Endodermal cell (in vitro differentiated cells): ENCODE results near the gene OPCML. TPM values are rescaled to one million over a fixed set of nuclear protein-coding genes. Genes with fewer than 3 reads are reported as not detected.

ENCODE experiments used
- DNase-seq: peaks from one replicate; pipeline ENCODE4 v3.0.0-alpha.2; 2017
- H3K27ac ChIP-seq: 2 replicates; pipeline ENCODE4 v1.5.1; 2013; ENCODE audit warnings: mild to moderate bottlenecking, low read depth, low read length, moderate library complexity
- H3K27me3 ChIP-seq: 2 replicates; pipeline ENCODE4 v1.6.1; 2013; ENCODE audit warnings: mild to moderate bottlenecking, low read length, moderate library complexity; ENCODE audit not compliant: insufficient read depth, control insufficient read depth, poor library complexity, severe bottlenecking
- H3K36me3 ChIP-seq: 2 replicates; pipeline ENCODE4 v1.7.0; 2013; ENCODE audit warnings: mild to moderate bottlenecking, low read length, moderate library complexity; ENCODE audit not compliant: control insufficient read depth, insufficient read depth
- H3K4me1 ChIP-seq: one replicate; pipeline ENCODE4 v1.7.0; 2013; ENCODE audit warnings: low read length; ENCODE audit not compliant: control insufficient read depth, insufficient read depth
- H3K4me3 ChIP-seq: 2 replicates; pipeline ENCODE4 v1.5.1; 2013; ENCODE audit warnings: mild to moderate bottlenecking, low read length, moderate library complexity
- H3K9ac ChIP-seq: 2 replicates; pipeline ENCODE4 v1.6.1; 2013; ENCODE audit warnings: mild to moderate bottlenecking, low read length, moderate library complexity; ENCODE audit not compliant: poor library complexity, severe bottlenecking; ENCODE audit errors: extremely low read depth
- H3K9me3 ChIP-seq: 2 replicates; pipeline ENCODE4 v1.6.1; 2013; ENCODE audit warnings: mild to moderate bottlenecking, low read length, moderate library complexity; ENCODE audit not compliant: control insufficient read depth
- H3K27ac Mint-ChIP-seq: 2 replicates; pipeline ENCODE4 v1.8.0; 2020; ENCODE audit warnings: mixed read lengths
- H3K27me3 Mint-ChIP-seq: 2 replicates; pipeline ENCODE4 v1.8.0; 2021; ENCODE audit warnings: mild to moderate bottlenecking, mixed read lengths; ENCODE audit not compliant: insufficient read depth
- H3K36me3 Mint-ChIP-seq: 2 replicates; pipeline ENCODE4 v1.8.0; 2020; ENCODE audit warnings: low read depth, mixed read lengths
- H3K4me1 Mint-ChIP-seq: 2 replicates; pipeline ENCODE4 v1.8.0; 2020; ENCODE audit warnings: mixed read lengths
- H3K4me3 Mint-ChIP-seq: 2 replicates; pipeline ENCODE4 v1.8.0; 2020; ENCODE audit warnings: mild to moderate bottlenecking, moderate library complexity, mixed read lengths
- H3K9me3 Mint-ChIP-seq: 2 replicates; pipeline ENCODE4 v1.8.0; 2020; ENCODE audit warnings: mild to moderate bottlenecking, mixed read lengths
- CTCF ChIP-seq: fragments of 200-600 bp; sonication (generic); conservative IDR thresholded peaks from 2 replicates; pipeline ENCODE4 v1.5.0; 2021; ENCODE audit warnings: antibody characterized with exemption, mild to moderate bottlenecking
- WGBS, 2 experiments: methylation state at CpG; one replicate each; pipeline versions ENCODE4 v1.1.5 to v1.1.7; 2013; ENCODE audit warnings: missing lambda C conversion rate in 2 of 2, mixed read lengths in 1 of 2; ENCODE audit not compliant: insufficient coverage in 1 of 2, insufficient read length in 1 of 2; 5-methylcytosine and 5-hydroxymethylcytosine counted together
- total RNA-seq, 2 donors: library from RNA; stranded (reverse); fragmentation: NEBNext Ultra II Directional in 1 of 2; extraction: Animal tissue kit (Norgen Biotek cat#: 25700) in 1 of 2; gene quantifications; 2 replicates in 1 of 2; 3 replicates in 1 of 2; pipeline ENCODE4 v1.2.1, GENCODE V29; 2021

Gene OPCML
- total RNA-seq, 2 donors from 2014 or later = 0.49 to 0.86 TPM

- H3K9ac ChIP-seq = no peak overlapping the region
Measured at GRCh38 chr11:133191931-133192330, 340.4 kb downstream of the OPCML start.

GRCh38 chr11:133181667-133182066 lies 350.6 kb downstream of the OPCML start:
- Mint-ChIP-seq H3K27ac (no peak overlapping the region), H3K4me3 (no peak overlapping the region), H3K4me1 (no peaks in the 10 kb centered on the region), H3K9me3 (no peaks in the 10 kb centered on the region), H3K36me3 (no peaks in the 10 kb centered on the region), H3K27me3 (peaks cover 2% of the 10 kb centered on the region)
- Histone ChIP-seq H3K9me3 (no peaks in the 10 kb centered on the region), H3K9ac (no peak overlapping the region), H3K27me3 (no peaks in the 10 kb centered on the region), H3K4me3 (no peak overlapping the region), H3K27ac (no peak overlapping the region), H3K36me3 (no peaks in the 10 kb centered on the region), H3K4me1 (no peaks in the 10 kb centered on the region)
- WGBS, 2 experiments = 79 to 100% methylated on average over 1 to 2 of the region's 2 CpGs
- no peak for DNase-seq
- TF ChIP-seq CTCF = no peak

More at GRCh38 chr11:133191931-133192330, 340.4 kb downstream of the OPCML start:
- no peak overlapping the region for H3K4me3 Mint-ChIP-seq
- no peak for DNase-seq
- H3K27ac Mint-ChIP-seq = no peak overlapping the region
- no peaks in the 10 kb centered on the region for H3K9me3 Mint-ChIP-seq
- H3K4me1 Mint-ChIP-seq = no peaks in the 10 kb centered on the region
- no peaks in the 10 kb centered on the region for H3K36me3 ChIP-seq
- H3K36me3 Mint-ChIP-seq = no peaks in the 10 kb centered on the region
- H3K4me1 ChIP-seq = no peaks in the 10 kb centered on the region
- no peak overlapping the region for H3K4me3 ChIP-seq
- H3K27ac ChIP-seq = no peak overlapping the region
- WGBS, 2 experiments = 86% methylated on average over 1 of the region's 1 CpG
- H3K27me3 Mint-ChIP-seq = no peaks in the 10 kb centered on the region
- no peaks in the 10 kb centered on the region for H3K9me3 ChIP-seq
- no peak for TF ChIP-seq CTCF
- no peaks in the 10 kb centered on the region for H3K27me3 ChIP-seq

- H3K4me3 ChIP-seq = no peak overlapping the region
- no peak for DNase-seq
- Mint-ChIP-seq H3K4me3 (no peak overlapping the region), H3K4me1 (no peaks in the 10 kb centered on the region), H3K9me3 (no peaks in the 10 kb centered on the region), H3K27ac (no peak overlapping the region), H3K36me3 (no peaks in the 10 kb centered on the region), H3K27me3 (peaks cover 2% of the 10 kb centered on the region)
- no peaks in the 10 kb centered on the region for H3K27me3 ChIP-seq
- no peaks in the 10 kb centered on the region for H3K9me3 ChIP-seq
- TF ChIP-seq CTCF = no peak
- WGBS, 2 experiments = 90 to 97% methylated on average over 2 to 10 of the region's 10 CpGs
- H3K27ac ChIP-seq = no peak overlapping the region
- H3K36me3 ChIP-seq = no peaks in the 10 kb centered on the region
- H3K9ac ChIP-seq = no peak overlapping the region
- H3K4me1 ChIP-seq = no peaks in the 10 kb centered on the region
Measured at GRCh38 chr11:133181066-133181465, 351.2 kb downstream of the OPCML start.
